Activated naive CD8-positive, alpha-beta T cell (primary cell): ENCODE data around the gene TPM1.

ENCODE experiments used
- H3K27ac Mint-ChIP-seq: one replicate; pipeline ENCODE4 v1.8.0; 2021; ENCODE audit warnings: mixed read lengths
- H3K27me3 Mint-ChIP-seq: one replicate; pipeline ENCODE4 v1.8.0; 2021; ENCODE audit warnings: mixed read lengths
- H3K36me3 Mint-ChIP-seq: one replicate; pipeline ENCODE4 v1.8.0; 2021; ENCODE audit warnings: mixed read lengths
- H3K4me1 Mint-ChIP-seq: one replicate; pipeline ENCODE4 v1.8.0; 2021; ENCODE audit warnings: low read depth, mixed read lengths
- H3K4me3 Mint-ChIP-seq: one replicate; pipeline ENCODE4 v1.8.0; 2021; ENCODE audit warnings: mild to moderate bottlenecking, mixed read lengths
- H3K9me3 Mint-ChIP-seq: one replicate; pipeline ENCODE4 v1.8.0; 2021; ENCODE audit warnings: low read depth, mixed read lengths

TPM1 gene

DNA sequence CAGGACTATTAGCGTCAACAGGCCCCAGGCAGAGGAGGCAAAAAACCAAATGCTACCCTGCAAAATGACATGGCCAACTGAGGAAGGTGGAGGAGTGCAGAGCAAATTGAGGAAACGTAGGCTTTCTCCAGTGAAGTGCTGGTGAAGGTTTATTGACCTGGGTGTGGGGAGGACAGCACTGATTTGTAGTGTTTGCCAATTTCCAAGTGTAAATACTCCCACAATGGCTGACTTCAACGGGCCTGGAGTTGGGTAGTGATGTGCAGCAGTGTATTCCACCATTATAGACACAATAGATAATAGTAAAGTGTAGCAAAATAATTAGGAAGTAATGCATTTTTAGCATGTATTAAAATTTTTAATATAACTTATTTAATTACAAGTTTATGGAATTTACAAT lies 32.2 kb upstream of the TPM1 start:
- H3K27me3 Mint-ChIP-seq = no peaks in the 10 kb centered on the region
- H3K36me3 Mint-ChIP-seq = no peaks in the 10 kb centered on the region
- H3K4me1 Mint-ChIP-seq = no peaks in the 10 kb centered on the region
- no peaks in the 10 kb centered on the region for H3K9me3 Mint-ChIP-seq
- H3K4me3 Mint-ChIP-seq = no peak overlapping the region
- no peak overlapping the region for H3K27ac Mint-ChIP-seq

DNA sequence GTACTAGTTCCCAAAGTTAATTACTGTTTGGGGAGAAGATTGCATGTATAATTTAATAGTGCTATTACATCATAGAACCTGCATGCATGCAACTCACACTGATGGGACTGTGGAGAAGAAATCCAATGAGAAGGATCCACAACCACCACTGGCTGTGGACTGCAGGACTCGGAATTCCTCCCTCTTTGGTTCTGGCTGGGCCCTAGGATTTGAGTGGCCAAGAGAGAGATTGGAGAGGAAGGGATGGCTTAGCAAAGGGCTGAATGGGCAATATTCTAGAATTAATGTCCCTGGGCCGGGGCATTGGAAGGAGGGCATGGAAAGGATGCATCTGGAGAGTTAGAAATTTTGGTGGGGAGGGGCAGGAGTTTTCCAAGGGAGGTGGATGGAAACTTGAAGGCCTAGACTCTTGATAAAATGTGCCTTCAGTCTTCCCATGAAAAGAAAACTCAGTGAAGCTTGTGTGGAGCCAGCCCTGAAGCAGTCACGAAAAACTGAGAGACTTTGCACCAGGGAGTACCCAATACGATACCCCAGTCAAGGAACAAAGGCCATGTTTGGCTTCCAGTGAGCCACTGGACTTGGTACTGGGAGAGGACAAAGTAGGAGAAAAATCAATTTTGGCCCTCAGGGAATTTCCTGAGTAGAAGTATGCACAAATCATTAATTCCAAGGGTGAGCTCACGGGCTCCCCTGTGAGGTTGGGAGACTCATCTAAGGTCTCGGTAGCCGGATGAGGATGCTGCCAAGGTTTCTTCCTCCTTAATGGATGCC lies 31.4 kb upstream of the TPM1 start:
- Mint-ChIP-seq H3K4me3 (no peak overlapping the region), H3K27me3 (no peaks in the 10 kb centered on the region), H3K36me3 (no peaks in the 10 kb centered on the region), H3K27ac (no peak overlapping the region), H3K4me1 (no peaks in the 10 kb centered on the region), H3K9me3 (no peaks in the 10 kb centered on the region)

DNA sequence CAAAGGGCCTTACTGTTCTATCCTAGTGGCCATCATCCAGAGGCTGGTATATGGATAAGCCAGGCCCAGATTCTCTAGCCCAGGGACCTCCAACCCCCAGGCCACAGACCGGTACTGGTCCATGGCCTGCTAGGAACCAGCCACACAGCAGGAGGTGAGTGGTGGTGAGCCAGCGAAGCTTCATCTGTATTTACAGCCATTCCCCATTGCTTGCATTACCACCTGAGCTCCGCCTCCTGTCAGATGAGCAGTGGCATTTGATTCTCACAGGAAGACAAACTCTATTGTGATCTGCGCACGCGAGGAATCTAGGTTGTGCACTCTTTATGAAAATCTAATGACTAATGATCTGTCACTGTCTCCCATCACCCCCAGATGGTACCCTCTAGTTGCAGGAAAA lies 30.1 kb upstream of the TPM1 start:
- no peak overlapping the region for H3K4me3 Mint-ChIP-seq
- H3K4me1 Mint-ChIP-seq = no peaks in the 10 kb centered on the region
- no peaks in the 10 kb centered on the region for H3K27me3 Mint-ChIP-seq
- H3K36me3 Mint-ChIP-seq = no peaks in the 10 kb centered on the region
- H3K9me3 Mint-ChIP-seq = no peaks in the 10 kb centered on the region
- H3K27ac Mint-ChIP-seq = no peak overlapping the region

DNA sequence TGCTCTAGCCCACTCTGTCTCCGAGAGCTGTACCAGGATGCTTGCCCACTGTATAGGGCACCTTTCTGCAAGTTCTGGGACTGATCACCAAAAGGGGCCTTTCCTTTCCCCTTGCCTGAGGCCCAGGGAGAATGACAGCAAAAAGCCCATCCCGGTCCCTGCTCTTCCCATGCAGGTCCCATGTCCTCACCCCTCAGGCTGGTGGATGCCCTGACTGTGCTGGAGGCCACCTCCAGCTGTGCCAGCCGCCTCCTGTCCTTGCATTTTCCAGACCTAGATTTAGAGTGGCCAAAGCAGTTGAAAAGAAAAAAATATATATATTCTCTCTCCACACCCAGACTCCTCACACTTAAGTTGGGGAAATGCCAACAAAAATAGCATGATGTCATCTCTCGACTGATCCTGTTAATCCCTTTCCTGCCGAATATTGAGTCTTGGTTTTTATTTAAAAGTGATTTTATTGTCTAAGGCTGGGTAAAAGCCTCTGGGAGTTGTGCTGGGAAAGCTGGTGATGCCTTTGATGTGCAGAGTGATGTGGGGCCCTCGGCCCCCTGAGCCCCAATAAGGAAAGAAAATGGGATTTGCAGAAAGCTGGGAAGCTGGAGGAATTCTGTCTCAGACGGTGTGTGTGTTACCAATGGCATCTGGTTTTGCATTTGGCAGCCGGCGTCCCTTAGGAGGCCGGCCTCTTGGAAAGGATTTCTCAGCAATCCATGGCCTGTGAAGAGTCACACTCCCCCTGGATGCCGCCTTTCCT lies 29.3 kb upstream of the TPM1 start:
- no peaks in the 10 kb centered on the region for H3K36me3 Mint-ChIP-seq
- no peak overlapping the region for H3K27ac Mint-ChIP-seq
- H3K27me3 Mint-ChIP-seq = no peaks in the 10 kb centered on the region
- no peaks in the 10 kb centered on the region for H3K9me3 Mint-ChIP-seq
- H3K4me1 Mint-ChIP-seq = no peaks in the 10 kb centered on the region
- no peak overlapping the region for H3K4me3 Mint-ChIP-seq

DNA sequence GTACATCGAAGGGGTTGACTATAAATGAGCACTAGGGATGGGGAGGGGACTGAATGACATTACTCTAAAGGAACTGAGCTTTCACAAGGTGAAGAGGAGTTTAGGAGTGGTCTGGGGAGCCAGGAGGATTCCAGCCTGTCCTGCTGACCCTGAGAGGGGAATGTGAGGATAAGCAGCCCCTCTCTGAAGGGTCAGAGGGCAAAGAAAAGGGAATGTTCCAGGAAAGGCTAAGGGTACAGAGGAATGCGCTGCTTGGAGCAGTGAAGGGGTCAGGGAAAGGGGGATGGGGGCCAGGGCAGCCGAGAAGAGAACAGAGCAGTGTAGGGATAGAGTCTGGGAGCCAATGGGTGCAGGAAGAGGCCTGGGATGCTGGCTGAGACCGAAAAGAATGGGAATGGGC lies 28.0 kb upstream of the TPM1 start:
- Mint-ChIP-seq H3K27me3 (no peaks in the 10 kb centered on the region), H3K4me1 (no peaks in the 10 kb centered on the region), H3K27ac (no peak overlapping the region), H3K4me3 (no peak overlapping the region), H3K9me3 (no peaks in the 10 kb centered on the region), H3K36me3 (no peaks in the 10 kb centered on the region)

DNA sequence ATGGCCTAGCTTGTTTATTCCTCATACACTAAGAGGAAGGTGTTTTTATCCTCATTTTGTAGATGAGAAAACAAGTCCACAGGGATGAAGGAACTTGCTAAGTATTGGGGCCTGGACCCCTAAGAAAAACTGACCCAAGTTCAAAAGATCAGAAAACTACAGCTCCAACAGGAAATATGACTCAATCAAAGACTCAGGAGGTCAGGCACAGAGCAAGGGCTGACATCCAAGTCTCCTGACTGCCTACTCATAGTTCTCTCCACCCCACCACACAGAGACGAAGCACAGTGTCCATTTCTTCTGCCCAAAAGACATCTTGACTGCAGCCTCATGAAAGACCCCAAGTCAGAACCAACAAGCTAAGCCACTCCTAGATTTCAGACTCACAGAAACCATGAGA lies 26.9 kb upstream of the TPM1 start:
- Mint-ChIP-seq H3K27ac (no peak overlapping the region), H3K9me3 (no peaks in the 10 kb centered on the region), H3K4me3 (no peak overlapping the region), H3K27me3 (no peaks in the 10 kb centered on the region), H3K4me1 (no peaks in the 10 kb centered on the region), H3K36me3 (no peaks in the 10 kb centered on the region)

DNA sequence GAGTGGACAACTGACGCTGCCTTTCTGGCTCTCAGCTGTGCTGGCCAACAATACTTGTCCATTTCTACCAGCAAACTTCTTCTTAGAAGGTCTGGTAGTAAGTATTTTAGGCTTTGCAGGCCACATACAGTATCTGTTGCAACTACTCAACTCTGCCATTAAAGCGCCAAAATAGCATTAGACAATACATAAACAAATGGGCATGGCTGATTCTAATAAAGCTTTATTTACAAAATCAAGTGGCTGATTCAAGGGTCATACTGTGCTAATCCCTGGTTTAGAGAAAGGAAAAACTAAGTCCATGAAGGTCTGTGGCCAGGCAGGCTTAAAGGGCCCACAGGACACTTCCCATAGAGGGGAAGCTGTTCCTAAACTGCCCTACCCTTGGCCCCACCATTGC lies 26.3 kb upstream of the TPM1 start:
- no peaks in the 10 kb centered on the region for H3K27me3 Mint-ChIP-seq
- H3K9me3 Mint-ChIP-seq = no peaks in the 10 kb centered on the region
- H3K36me3 Mint-ChIP-seq = no peaks in the 10 kb centered on the region
- no peak overlapping the region for H3K27ac Mint-ChIP-seq
- H3K4me3 Mint-ChIP-seq = no peak overlapping the region
- no peaks in the 10 kb centered on the region for H3K4me1 Mint-ChIP-seq

DNA sequence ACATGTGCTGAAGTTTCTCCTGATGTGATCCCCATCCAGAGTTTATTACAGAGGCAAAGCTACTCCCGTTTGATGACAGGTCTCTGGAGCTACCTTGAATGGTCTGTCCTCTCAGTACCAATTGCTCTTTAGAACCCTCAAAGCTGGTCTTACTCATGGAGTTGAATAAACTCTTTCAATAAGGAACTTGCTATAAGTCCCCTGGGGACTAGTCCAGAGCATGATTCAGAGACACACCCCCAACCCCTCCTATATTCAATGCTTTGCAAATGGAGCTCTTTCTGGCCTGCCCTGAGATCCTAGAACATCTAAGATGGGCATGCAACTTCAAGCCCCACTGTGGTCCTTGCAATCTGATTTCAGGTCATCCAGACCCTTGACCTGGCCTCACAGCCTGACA lies 23.9 kb upstream of the TPM1 start:
- Mint-ChIP-seq H3K9me3 (no peaks in the 10 kb centered on the region), H3K4me3 (no peak overlapping the region), H3K36me3 (no peaks in the 10 kb centered on the region), H3K27ac (no peak overlapping the region), H3K27me3 (no peaks in the 10 kb centered on the region), H3K4me1 (no peaks in the 10 kb centered on the region)

DNA sequence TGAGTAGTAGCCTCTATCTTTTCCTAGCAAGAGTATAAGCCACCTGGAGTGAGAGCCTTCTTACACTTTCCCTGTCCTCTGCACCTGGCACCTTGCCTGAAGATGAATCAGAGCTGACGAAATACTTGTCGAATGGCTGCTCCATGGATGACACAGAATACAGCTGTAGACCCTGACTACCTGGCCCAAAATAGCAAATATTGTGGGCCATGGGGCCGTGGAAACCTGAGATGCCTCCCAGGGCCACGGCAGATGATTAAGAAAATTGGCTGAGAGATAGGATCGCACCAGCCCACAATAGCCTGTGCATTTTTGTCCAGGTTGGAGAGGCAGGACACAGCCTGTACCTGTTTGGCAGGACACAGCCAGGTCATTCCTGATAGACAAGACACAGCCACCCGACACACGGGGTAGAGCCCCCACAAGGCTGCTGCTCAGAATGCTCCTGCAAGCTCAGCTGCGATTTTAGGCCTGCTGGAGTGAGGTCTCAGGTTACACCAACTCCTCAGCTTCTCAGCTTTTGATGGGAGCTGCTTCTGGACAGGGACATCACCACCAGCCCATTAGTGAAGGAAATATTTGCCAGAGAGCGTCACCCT lies 22.9 kb upstream of the TPM1 start:
- H3K36me3 Mint-ChIP-seq = no peaks in the 10 kb centered on the region
- no peaks in the 10 kb centered on the region for H3K4me1 Mint-ChIP-seq
- no peaks in the 10 kb centered on the region for H3K9me3 Mint-ChIP-seq
- no peak overlapping the region for H3K4me3 Mint-ChIP-seq
- H3K27me3 Mint-ChIP-seq = no peaks in the 10 kb centered on the region
- H3K27ac Mint-ChIP-seq = no peak overlapping the region

DNA sequence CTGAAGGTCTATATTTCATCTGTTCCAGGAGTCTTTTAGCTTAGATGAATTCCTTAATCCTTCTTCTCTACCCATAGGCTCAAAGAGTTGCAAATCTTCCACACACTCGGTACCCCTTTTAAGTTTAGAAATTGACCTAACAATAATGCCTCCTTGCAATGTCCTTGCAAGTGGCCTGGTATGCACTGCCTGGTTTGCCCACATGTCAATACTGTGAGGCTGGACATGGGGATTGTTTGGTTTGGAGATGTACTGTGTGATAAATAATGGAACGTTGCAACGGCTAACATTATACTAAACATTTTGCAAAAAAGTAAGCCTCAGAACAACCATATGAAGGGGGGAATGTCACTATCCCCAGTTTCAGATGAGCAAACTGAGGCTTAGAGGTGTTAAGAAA lies 22.4 kb upstream of the TPM1 start:
- no peaks in the 10 kb centered on the region for H3K4me1 Mint-ChIP-seq
- no peaks in the 10 kb centered on the region for H3K36me3 Mint-ChIP-seq
- H3K27ac Mint-ChIP-seq = no peak overlapping the region
- H3K4me3 Mint-ChIP-seq = no peak overlapping the region
- no peaks in the 10 kb centered on the region for H3K9me3 Mint-ChIP-seq
- no peaks in the 10 kb centered on the region for H3K27me3 Mint-ChIP-seq

DNA sequence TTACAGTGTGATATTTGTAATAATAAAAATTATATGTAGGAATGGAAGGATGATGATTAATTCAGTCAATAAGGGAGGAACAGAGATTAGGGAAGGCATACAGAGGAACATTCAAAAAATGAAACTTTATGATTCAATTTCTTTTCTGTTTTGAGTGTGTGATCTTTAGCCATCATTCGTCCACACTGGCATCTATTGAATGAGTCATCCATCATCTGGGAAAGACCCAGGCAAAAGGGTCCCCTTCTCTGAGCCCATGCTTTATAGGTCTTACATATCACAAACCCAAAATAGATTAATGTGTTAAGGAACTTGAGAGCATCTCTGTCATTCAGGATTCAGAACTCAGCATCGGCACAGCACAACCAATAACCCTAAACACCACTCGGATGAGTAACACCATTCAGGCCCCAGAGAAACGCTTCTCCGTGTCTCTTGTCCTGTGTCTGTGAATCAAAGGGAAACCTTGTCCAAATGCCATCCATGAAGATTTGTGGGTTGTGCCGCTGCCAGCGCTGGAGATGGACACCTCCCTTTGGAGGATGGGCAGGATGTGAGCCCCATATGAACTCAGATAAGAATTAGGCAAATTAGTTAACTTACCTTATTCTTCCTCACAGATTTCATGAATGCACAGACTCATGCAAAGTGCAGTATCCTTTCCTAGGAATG lies 21.7 kb upstream of the TPM1 start:
- Mint-ChIP-seq H3K36me3 (no peaks in the 10 kb centered on the region), H3K4me3 (no peak overlapping the region), H3K27me3 (no peaks in the 10 kb centered on the region), H3K27ac (no peak overlapping the region), H3K4me1 (no peaks in the 10 kb centered on the region), H3K9me3 (no peaks in the 10 kb centered on the region)

DNA sequence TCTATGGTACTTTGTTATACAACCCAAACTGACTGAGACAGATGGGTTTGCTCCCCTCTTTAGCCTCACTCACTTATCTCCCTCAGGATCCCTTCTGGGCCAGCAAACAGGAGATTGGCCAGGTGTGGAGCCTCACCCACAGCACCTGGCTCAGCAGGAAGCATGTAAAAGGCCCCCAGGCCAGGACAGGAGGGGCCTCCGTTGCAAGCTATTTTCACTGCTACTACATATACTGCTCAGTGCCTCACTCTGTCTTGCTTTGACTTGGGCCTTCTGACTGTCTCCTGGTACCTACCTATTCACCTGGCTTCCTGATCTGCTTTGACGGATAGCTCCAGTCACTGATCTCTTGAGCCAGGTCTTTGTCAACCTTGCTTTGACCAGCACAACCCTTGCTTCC lies 20.4 kb upstream of the TPM1 start:
- Mint-ChIP-seq H3K27ac (no peak overlapping the region), H3K27me3 (peaks cover 2% of the 10 kb centered on the region), H3K36me3 (no peaks in the 10 kb centered on the region), H3K4me1 (no peaks in the 10 kb centered on the region), H3K4me3 (no peak overlapping the region), H3K9me3 (no peaks in the 10 kb centered on the region)

DNA sequence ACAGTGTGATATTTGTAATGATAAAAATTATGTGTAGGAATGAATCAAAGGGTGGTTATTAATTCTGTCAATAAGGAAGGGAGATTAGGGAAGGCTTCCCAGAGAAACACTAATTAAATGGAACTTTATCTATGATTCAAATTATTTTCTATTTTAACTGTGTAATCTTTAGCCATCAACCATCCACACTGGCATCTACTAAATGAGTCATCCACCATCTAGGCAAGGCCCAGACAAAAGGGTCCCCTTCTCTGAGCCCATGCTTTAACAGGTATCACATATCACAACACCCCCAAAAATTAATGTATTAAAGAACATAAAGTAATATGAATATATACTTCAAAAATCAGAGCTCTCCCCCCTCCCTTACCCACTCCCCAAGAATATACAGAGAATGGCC lies 19.9 kb upstream of the TPM1 start:
- Mint-ChIP-seq H3K4me1 (no peaks in the 10 kb centered on the region), H3K27ac (no peak overlapping the region), H3K27me3 (peaks cover 2% of the 10 kb centered on the region), H3K9me3 (no peaks in the 10 kb centered on the region), H3K4me3 (no peak overlapping the region), H3K36me3 (no peaks in the 10 kb centered on the region)

DNA sequence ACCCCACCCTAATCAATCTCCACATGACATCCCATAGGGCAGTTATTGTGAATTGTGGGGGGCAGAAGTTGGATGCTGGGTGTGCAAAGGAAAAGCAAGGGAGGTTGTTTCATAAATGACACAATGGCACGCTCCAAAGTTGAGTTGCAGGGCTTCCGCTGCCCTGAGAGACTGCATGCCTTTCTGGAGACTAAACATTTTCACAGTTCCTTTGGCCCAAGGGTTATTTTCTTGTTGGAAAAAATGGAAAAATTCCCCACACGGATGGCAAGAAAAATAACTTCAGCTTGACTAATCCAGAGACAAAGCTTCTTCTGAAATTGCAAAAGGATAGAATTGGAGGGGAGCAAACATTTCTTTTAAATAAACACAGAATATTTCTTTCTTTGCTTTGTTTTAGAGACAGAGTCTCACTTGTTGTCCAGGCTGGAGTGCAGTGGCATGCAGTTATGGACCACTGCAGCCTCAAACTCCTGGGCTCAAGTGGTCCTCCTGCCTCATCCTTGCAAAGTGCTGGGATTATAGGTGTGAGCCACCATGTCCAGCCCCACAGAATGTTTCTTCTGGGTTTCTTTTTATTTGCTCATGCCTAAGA lies 19.1 kb upstream of the TPM1 start:
- Mint-ChIP-seq H3K4me1 (no peaks in the 10 kb centered on the region), H3K27me3 (peaks cover 2% of the 10 kb centered on the region), H3K36me3 (no peaks in the 10 kb centered on the region), H3K9me3 (no peaks in the 10 kb centered on the region), H3K27ac (no peak overlapping the region), H3K4me3 (no peak overlapping the region)

DNA sequence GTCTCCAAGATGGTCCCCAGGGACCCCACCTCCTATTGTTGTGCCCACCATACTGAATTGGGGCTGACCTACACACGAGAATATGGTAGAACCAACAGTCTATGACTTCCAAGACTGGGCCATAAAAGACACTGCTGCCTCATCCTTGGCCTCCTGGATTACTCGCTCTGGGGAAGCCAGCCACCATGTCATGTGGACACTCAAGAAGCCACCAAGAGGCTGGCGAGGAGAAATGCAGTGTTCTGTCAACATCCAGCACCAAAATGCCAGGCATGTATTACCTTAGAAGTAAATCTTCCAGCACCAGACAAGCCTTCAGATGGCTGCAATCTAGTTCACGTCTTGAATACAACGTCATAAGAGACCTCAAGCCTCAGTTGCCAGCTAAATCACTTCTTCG lies 17.1 kb upstream of the TPM1 start:
- Mint-ChIP-seq H3K27me3 (peaks cover 11% of the 10 kb centered on the region), H3K4me1 (no peaks in the 10 kb centered on the region), H3K4me3 (no peak overlapping the region), H3K9me3 (no peaks in the 10 kb centered on the region), H3K27ac (no peak overlapping the region), H3K36me3 (no peaks in the 10 kb centered on the region)
